Fibroblast of villous mesenchyme (primary cell): ENCODE measurements around the gene ZMYM3. TPM values are rescaled to one million over a fixed set of nuclear protein-coding genes. Genes with fewer than 3 reads are reported as not detected.

Source experiments
- DNase-seq: peaks from one replicate; pipeline ENCODE4 v3.0.0-alpha.2; 2010; ENCODE audit warnings: low read depth
- H3K4me3 ChIP-seq: 2 replicates; pipeline ENCODE4 v1.5.1; 2011; ENCODE audit warnings: low read depth, mild to moderate bottlenecking, low read length
- total RNA-seq: library from RNA; depleted of rRNA; stranded (reverse); fragments of >200 nt; gene quantifications from 2 replicates; pipeline ENCODE4 v1.2.3, GENCODE V29; 2012
- TF ChIP-seq, protein P1 (sequence below): IDR thresholded peaks from 2 replicates; pipeline ENCODE4 v1.5.1; 2012; ENCODE audit warnings: low read depth, mild to moderate bottlenecking, low read length; ENCODE audit not compliant: insufficient read depth

Gene ZMYM3
- total RNA-seq, 1 donor = 28.5 TPM

- TF ChIP-seq, protein P1, sequence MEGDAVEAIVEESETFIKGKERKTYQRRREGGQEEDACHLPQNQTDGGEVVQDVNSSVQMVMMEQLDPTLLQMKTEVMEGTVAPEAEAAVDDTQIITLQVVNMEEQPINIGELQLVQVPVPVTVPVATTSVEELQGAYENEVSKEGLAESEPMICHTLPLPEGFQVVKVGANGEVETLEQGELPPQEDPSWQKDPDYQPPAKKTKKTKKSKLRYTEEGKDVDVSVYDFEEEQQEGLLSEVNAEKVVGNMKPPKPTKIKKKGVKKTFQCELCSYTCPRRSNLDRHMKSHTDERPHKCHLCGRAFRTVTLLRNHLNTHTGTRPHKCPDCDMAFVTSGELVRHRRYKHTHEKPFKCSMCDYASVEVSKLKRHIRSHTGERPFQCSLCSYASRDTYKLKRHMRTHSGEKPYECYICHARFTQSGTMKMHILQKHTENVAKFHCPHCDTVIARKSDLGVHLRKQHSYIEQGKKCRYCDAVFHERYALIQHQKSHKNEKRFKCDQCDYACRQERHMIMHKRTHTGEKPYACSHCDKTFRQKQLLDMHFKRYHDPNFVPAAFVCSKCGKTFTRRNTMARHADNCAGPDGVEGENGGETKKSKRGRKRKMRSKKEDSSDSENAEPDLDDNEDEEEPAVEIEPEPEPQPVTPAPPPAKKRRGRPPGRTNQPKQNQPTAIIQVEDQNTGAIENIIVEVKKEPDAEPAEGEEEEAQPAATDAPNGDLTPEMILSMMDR = no peak
- no peak overlapping the region for H3K4me3 ChIP-seq
- DNase-seq = no peak
Measured at GRCh38 chrX:71212536-71212935, 41.4 kb downstream of the ZMYM3 start.

DNA sequence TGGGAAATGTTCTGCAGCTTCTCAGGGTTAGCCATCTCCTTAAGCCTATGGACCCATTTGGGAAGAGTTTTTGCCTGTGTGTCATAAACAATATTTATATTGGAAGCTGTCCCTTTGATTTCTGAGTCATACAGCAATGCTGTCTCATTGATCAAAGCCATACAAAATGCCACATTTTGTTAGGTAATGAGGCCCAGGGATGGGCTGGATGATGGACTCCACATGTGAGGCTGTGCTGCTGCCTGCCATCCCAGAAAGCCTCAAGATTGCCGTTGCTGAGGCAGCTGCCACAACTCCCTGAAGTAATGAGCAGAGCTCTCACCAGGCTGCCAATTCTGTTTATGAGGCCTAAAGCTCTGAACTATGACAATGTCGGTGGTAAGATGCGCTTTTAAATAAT, 43.1 kb downstream of the ZMYM3 start:
- TF ChIP-seq, protein P1 = no peak
- H3K4me3 ChIP-seq = no peak overlapping the region
- no peak for DNase-seq

- DNase-seq = no peak
- no peak overlapping the region for H3K4me3 ChIP-seq
- TF ChIP-seq, protein P1 = no peak
Measured at GRCh38 chrX:71199252-71200008, 54.5 kb downstream of the ZMYM3 start.

- DNase-seq = no peak
- TF ChIP-seq, protein P1 = no peak
- H3K4me3 ChIP-seq = no peak overlapping the region
Measured at GRCh38 chrX:71198066-71198465, 55.9 kb downstream of the ZMYM3 start.

- DNase-seq = no peak
- TF ChIP-seq, protein P1 = no peak
- no peak overlapping the region for H3K4me3 ChIP-seq
Measured at GRCh38 chrX:71195964-71196649, 57.8 kb downstream of the ZMYM3 start.

DNA sequence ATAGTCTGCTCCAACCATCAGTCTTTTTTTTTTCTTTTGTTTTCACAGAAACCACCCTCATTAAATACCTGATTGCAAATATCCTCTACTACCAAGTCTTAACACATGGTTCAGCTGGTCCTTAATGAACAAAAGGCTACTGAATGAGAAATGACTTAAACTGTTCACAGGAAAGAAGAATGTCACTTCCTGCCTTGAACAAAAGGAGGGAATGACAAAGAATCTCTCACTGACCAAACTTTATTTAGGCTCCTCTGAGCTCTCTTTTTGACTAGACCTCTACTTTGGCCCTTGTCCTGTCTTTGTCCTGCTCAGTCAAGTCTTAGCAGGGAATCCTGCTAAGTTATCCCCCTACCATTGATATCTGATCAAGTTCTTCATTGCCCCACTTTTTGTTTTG, 62.7 kb downstream of the ZMYM3 start:
- H3K4me3 ChIP-seq = no peak overlapping the region
- TF ChIP-seq, protein P1 = no peak
- no peak for DNase-seq

Other genes with a start within 250 kb of the ZMYM3 start
- gene SNX12, start 185.8 kb downstream of the ZMYM3 start, total RNA-seq = 61.5 and 73.4 TPM in 2 replicates
- 4.3 and 4.5 TPM in 2 replicates for gene FOXO4, start 158.3 kb downstream of the ZMYM3 start, total RNA-seq
- gene CXorf65, start 147.4 kb downstream of the ZMYM3 start, total RNA-seq = not detected in 2 replicates
- not detected in 2 replicates for gene IL2RG, start 142.6 kb downstream of the ZMYM3 start, total RNA-seq
- 31.5 and 34.5 TPM in 2 replicates for gene MED12, start 135.5 kb downstream of the ZMYM3 start, total RNA-seq
- gene NLGN3, start 109.3 kb downstream of the ZMYM3 start, total RNA-seq = 0.32 and 0.43 TPM in 2 replicates
- gene GJB1, start 30.9 kb downstream of the ZMYM3 start, total RNA-seq = not detected in 2 replicates
- 355 and 462 TPM in 2 replicates for gene NONO, start 29.5 kb upstream of the ZMYM3 start, total RNA-seq
- gene ITGB1BP2, start 47.6 kb upstream of the ZMYM3 start, total RNA-seq = 3.5 and 6.5 TPM in 2 replicates
- 27.1 and 37.6 TPM in 2 replicates for gene TAF1, start 112.2 kb upstream of the ZMYM3 start, total RNA-seq